Caco-2 (cell line): ENCODE results near the gene PFDN2. TPM values are rescaled to one million over a fixed set of nuclear protein-coding genes. Genes with fewer than 3 reads are reported as not detected.

Source experiments
- BruUV-seq: library from RNA; stranded (reverse); fragments of 400-500 nt; replicated peaks from 2 replicates; lab custom pipeline; 2021; lab: Mats Ljungman, UMichigan
- CTCF ChIA-PET: fragments of 300-600 bp; sonication (Branson Sonifier 250); formaldehyde crosslinking; loops from one replicate; lab custom pipeline; 2022; ENCODE audit warnings: antibody characterized with exemption; lab: Charles Lee
- POLR2A ChIA-PET: fragments of 300-600 bp; sonication (Branson Sonifier 250); formaldehyde crosslinking; loops from one replicate; lab custom pipeline; 2022; ENCODE audit warnings: antibody characterized with exemption; lab: Charles Lee
- DNase-seq, 2 experiments: peaks; one replicate each; pipeline versions ENCODE4 v3.0.0 to v3.0.0-alpha.2; 2020 to 2022
- H3K27me3 ChIP-seq: replicated peaks from 2 replicates; pipeline ENCODE4 v1.6.0; 2011; ENCODE audit warnings: low read length; ENCODE audit not compliant: control insufficient read depth, insufficient read depth
- H3K36me3 ChIP-seq: 2 replicates; pipeline ENCODE4 v1.5.1; 2011; ENCODE audit warnings: low read length; ENCODE audit not compliant: control insufficient read depth, insufficient read depth
- H3K4me1 ChIP-seq: fragments of 250-450 bp; sonication (Bioruptor Pico); 2 replicates; pipeline ENCODE4 v1.5.1; 2020; ENCODE audit warnings: mild to moderate bottlenecking
- H3K4me3 ChIP-seq: 2 replicates; pipeline ENCODE4 v1.5.1; 2011; ENCODE audit warnings: low read depth, mild to moderate bottlenecking, control low read depth, low read length
- H3K9me3 ChIP-seq: fragments of 250-450 bp; sonication (Bioruptor Pico); 2 replicates; pipeline ENCODE4 v1.5.1; 2020; ENCODE audit warnings: mild to moderate bottlenecking, moderate library complexity
- H3K27ac Mint-ChIP-seq: one replicate; pipeline ENCODE4 v1.8.0; 2022; ENCODE audit warnings: mixed read lengths; ENCODE audit not compliant: unreplicated experiment
- H3K27me3 Mint-ChIP-seq: one replicate; pipeline ENCODE4 v1.8.0; 2022; ENCODE audit warnings: mixed read lengths; ENCODE audit not compliant: insufficient read depth, unreplicated experiment
- H3K36me3 Mint-ChIP-seq: one replicate; pipeline ENCODE4 v1.8.0; 2022; ENCODE audit warnings: mild to moderate bottlenecking, mixed read lengths; ENCODE audit not compliant: insufficient read depth, unreplicated experiment
- H3K4me1 Mint-ChIP-seq: one replicate; pipeline ENCODE4 v1.8.0; 2022; ENCODE audit warnings: low read depth, mixed read lengths; ENCODE audit not compliant: unreplicated experiment
- H3K4me3 Mint-ChIP-seq: one replicate; pipeline ENCODE4 v1.8.0; 2022; ENCODE audit warnings: mild to moderate bottlenecking, moderate library complexity, mixed read lengths; ENCODE audit not compliant: unreplicated experiment
- H3K9me3 Mint-ChIP-seq: one replicate; pipeline ENCODE4 v1.8.0; 2022; ENCODE audit warnings: mixed read lengths; ENCODE audit not compliant: unreplicated experiment
- CTCF ChIP-seq, 2 experiments: fragments of 200-600 bp in 1 of 2; IDR thresholded peaks; 1 replicate in 1 of 2; 2 replicates in 1 of 2; pipeline versions ENCODE4 v1.5.1 to v1.8.0; 2011 to 2022; ENCODE audit warnings: antibody characterized with exemption in 1 of 2, control low read depth in 1 of 2, inconsistent platforms in 1 of 2, low read depth in 1 of 2, low read length in 1 of 2, mild to moderate bottlenecking in 1 of 2, moderate library complexity in 1 of 2; ENCODE audit not compliant: insufficient read depth in 1 of 2, severe bottlenecking in 1 of 2, unreplicated experiment in 1 of 2
- intact Hi-C: fragments of 100-400 bp; cut with micrococcal nuclease; formaldehyde crosslinking; loops from one replicate; pipeline ENCODE4 v1.10.0; 2022; ENCODE audit not compliant: unreplicated experiment
- total RNA-seq: library from RNA; stranded (reverse); gene quantifications from 2 replicates; pipeline ENCODE4 v1.2.3, GENCODE V29; 2022

The PFDN2 gene
- total RNA-seq, 1 experiment from 2014 or later, result 88.0 TPM

GRCh38 chr1:161158316-161159010 is 40.6 kb upstream of the PFDN2 start:
- Histone ChIP-seq H3K9me3 (no peaks in the 10 kb centered on the region), H3K27me3 (no peaks in the 10 kb centered on the region), H3K36me3 (peaks cover 3% of the 10 kb centered on the region), H3K4me3 (peak overlapping the region; percentile 83; the same call in 1 of the 2 replicates), H3K4me1 (peaks cover 10% of the 10 kb centered on the region; the same call in 1 of the 2 replicates)
- Mint-ChIP-seq H3K27me3 (no peaks in the 10 kb centered on the region), H3K4me1 (peaks cover 12% of the 10 kb centered on the region), H3K4me3 (peak overlapping the region; percentile 82), H3K36me3 (peaks cover 54% of the 10 kb centered on the region), H3K9me3 (no peaks in the 10 kb centered on the region), H3K27ac (peak overlapping the region; percentile 81)
- TF ChIP-seq CTCF (IDR thresholded peaks at IDR 0.05; ENCODE audit: insufficient read depth in 1 of 2, low read depth in 1 of 2, low read length in 1 of 2, severe bottlenecking in 1 of 2, unreplicated experiment in 1 of 2), result no peak
- POLR2A ChIA-PET, result interaction anchor here (0.6 kb wide), 1 partner anchor 26 kb away, joined by 3 read pairs; the partner anchor contains the start of gene DEDD
- CTCF ChIA-PET, result interaction anchor here (0.6 kb wide), 1 partner anchor 223 kb away, joined by 3 read pairs; no protein-coding TSS in a partner anchor
- no TSS peak for BruUV-seq
- intact Hi-C loops, result no loop called here
- DNase-seq, result no peak

- Mint-ChIP-seq H3K27me3 (no peaks in the 10 kb centered on the region), H3K4me3 (peak overlapping the region; percentile 41), H3K27ac (no peak overlapping the region), H3K9me3 (no peaks in the 10 kb centered on the region), H3K4me1 (peaks cover 12% of the 10 kb centered on the region), H3K36me3 (peaks cover 54% of the 10 kb centered on the region)
- no peaks in the 10 kb centered on the region for H3K27me3 ChIP-seq
- TF ChIP-seq CTCF (IDR thresholded peaks at IDR 0.05; ENCODE audit: insufficient read depth in 1 of 2, low read depth in 1 of 2, low read length in 1 of 2, severe bottlenecking in 1 of 2, unreplicated experiment in 1 of 2), result no peak
- H3K4me3 ChIP-seq, result no peak overlapping the region
- no TSS peak for BruUV-seq
- H3K9me3 ChIP-seq, result no peaks in the 10 kb centered on the region
- H3K4me1 ChIP-seq, result peaks cover 10% of the 10 kb centered on the region; the same call in 1 of the 2 replicates
- CTCF ChIA-PET, result interaction anchor here (0.6 to 0.7 kb wide), 2 partner anchors 8 to 224 kb away, joined by 3 read pairs; no protein-coding TSS in a partner anchor
- peaks cover 3% of the 10 kb centered on the region for H3K36me3 ChIP-seq
- no peak for DNase-seq
- intact Hi-C loops, result no loop called here
- POLR2A ChIA-PET, result interaction anchor here (0.8 kb wide), 1 partner anchor 167 kb away, joined by 8 read pairs; no protein-coding TSS in a partner anchor
Measured at GRCh38 chr1:161157867-161158266, 40.0 kb upstream of the PFDN2 start.

GRCh38 chr1:161153682-161154337 is 36.0 kb upstream of the PFDN2 start, which contains the start of gene UFC1:
Gene UFC1, plus strand, starts transcription at chr1:161153978. Its CDS starts 20 bp downstream, at chr1:161153998.
- H3K9me3 ChIP-seq, result no peaks in the 10 kb centered on the region
- no peaks in the 10 kb centered on the region for H3K27me3 ChIP-seq
- DNase-seq, result peak; percentile 85 to 88
- peak within 1 kb of the TSS; percentile 77 for H3K4me3 ChIP-seq
- intact Hi-C loops, result loop anchor here (1.0 kb wide), 1 partner anchor 21 kb away; no protein-coding TSS in a partner anchor
- Mint-ChIP-seq H3K4me1 (peaks cover 12% of the 10 kb centered on the region), H3K36me3 (peaks cover 34% of the 10 kb centered on the region), H3K4me3 (peak within 1 kb of the TSS; percentile 95), H3K27me3 (no peaks in the 10 kb centered on the region), H3K27ac (peak within 1 kb of the TSS; percentile 99), H3K9me3 (no peaks in the 10 kb centered on the region)
- no peaks in the 10 kb centered on the region for H3K36me3 ChIP-seq
- BruUV-seq, result TSS peak; percentile 98
- ChIA-PET POLR2A (interaction anchor here (0.6 to 1.5 kb wide), 6 partner anchors 9 to 132 kb away, joined by 3 to 8 read pairs (median 4); partner anchors contain the start of genes DEDD, F11R, NDUFS2 and NIT1), CTCF (interaction anchor here (1.3 kb wide), 1 partner anchor 12 kb away, joined by 10 read pairs; the partner anchor contains the start of gene PPOX)
- 0 out of 2 replicates have a peak, but pooled peaks cover 2% of the 10 kb centered on the region for H3K4me1 ChIP-seq
- TF ChIP-seq CTCF (IDR thresholded peaks at IDR 0.05; ENCODE audit: insufficient read depth in 1 of 2, low read depth in 1 of 2, low read length in 1 of 2, severe bottlenecking in 1 of 2, unreplicated experiment in 1 of 2), result no peak
